HepG2 (cell line): ENCODE data around the gene CALML6. TPM values are rescaled to one million over a fixed set of nuclear protein-coding genes. Genes with fewer than 3 reads are reported as not detected.
A peak's percentile ranks its signal among the peaks of the same experiment; 100 is the strongest.

Experiments used
- CEBPB ChIP-seq: IDR thresholded peaks from 2 replicates; pipeline ENCODE4 v1.6.1; 2011; ENCODE audit warnings: low read depth, low read length, improper control_type of control experiment, borderline replicate concordance
- ELF1 ChIP-seq: sonication (generic); formaldehyde crosslinking; IDR thresholded peaks from 2 replicates; pipeline ENCODE4 v1.4.0; 2020; ENCODE audit warnings: missing genetic modification reagents
- ETV5 ChIP-seq: IDR thresholded peaks from 2 replicates; pipeline ENCODE4 v1.6.1; 2018; ENCODE audit warnings: missing biosample characterization, missing genetic modification reagents, inconsistent platforms, borderline replicate concordance
- HDAC2 ChIP-seq: sonication (generic); formaldehyde crosslinking; IDR thresholded peaks from 2 replicates; pipeline ENCODE4 v1.4.0; 2020; ENCODE audit warnings: missing genetic modification reagents
- HNRNPUL1 ChIP-seq: fragments of 200-400 bp; formaldehyde crosslinking; IDR thresholded peaks from 2 replicates; pipeline ENCODE4 v1.6.1; 2017; ENCODE audit warnings: low read depth, mild to moderate bottlenecking, low read length, moderate library complexity
- KLF12 ChIP-seq: sonication (generic); formaldehyde crosslinking; IDR thresholded peaks from 2 replicates; pipeline ENCODE4 v1.4.0; 2020; ENCODE audit warnings: missing genetic modification reagents, borderline replicate concordance
- KLF9 ChIP-seq: IDR thresholded peaks from 2 replicates; pipeline ENCODE4 v1.6.1; 2016; ENCODE audit warnings: low read depth
- PHF20 ChIP-seq: sonication (generic); formaldehyde crosslinking; IDR thresholded peaks from 2 replicates; pipeline ENCODE4 v1.5.0; 2020; ENCODE audit warnings: mild to moderate bottlenecking, missing genetic modification reagents
- RBFOX2 ChIP-seq: fragments of 200-400 bp; formaldehyde crosslinking; IDR thresholded peaks from 2 replicates; pipeline ENCODE4 v1.6.1; 2017; ENCODE audit warnings: low read depth, mild to moderate bottlenecking, low read length
- RFX5 ChIP-seq: IDR thresholded peaks from 2 replicates; pipeline ENCODE4 v1.6.1; 2011; ENCODE audit warnings: low read depth, low read length, improper control_type of control experiment
- ZFY ChIP-seq: sonication (generic); formaldehyde crosslinking; IDR thresholded peaks from 2 replicates; pipeline ENCODE4 v1.4.0; 2020; ENCODE audit warnings: missing genetic modification reagents
- ZNF207 ChIP-seq: fragments of 450-650 bp; IDR thresholded peaks from 2 replicates; pipeline ENCODE4 v1.6.1; 2016; ENCODE audit warnings: antibody characterized with exemption, borderline replicate concordance
- ZNF274 ChIP-seq: sonication (generic); formaldehyde crosslinking; IDR thresholded peaks from 2 replicates; pipeline ENCODE4 v1.5.1; 2020; ENCODE audit warnings: mild to moderate bottlenecking, missing genetic modification reagents
- ZNF749 ChIP-seq: sonication (generic); formaldehyde crosslinking; IDR thresholded peaks from 2 replicates; pipeline ENCODE4 v1.8.0; 2022; ENCODE audit warnings: mild to moderate bottlenecking, missing genetic modification reagents, moderate library complexity, borderline replicate concordance
- ZNF773 ChIP-seq: sonication (generic); formaldehyde crosslinking; IDR thresholded peaks from 2 replicates; pipeline ENCODE4 v1.4.0; 2020; ENCODE audit warnings: missing genetic modification reagents, borderline replicate concordance
- polyA plus RNA-seq, 8 experiments: library from polyadenylated mRNA; depleted of rRNA in 3 of 8; stranded (reverse) in 7 of 8; unstranded in 1 of 8; fragments of >200 nt; fragmentation: Illumina TruSeq in 4 of 8; extraction: Trizol in 4 of 8; gene quantifications; 2 replicates each; pipeline versions ENCODE4 v1.2.1 to v1.2.3, GENCODE V29; 2011 to 2016; ENCODE audit warnings: low read depth in 4 of 8, missing spikeins in 1 of 8, mixed read lengths in 1 of 8; ENCODE audit not compliant: insufficient read depth in 1 of 8
- total RNA-seq, 5 experiments: library from RNA; depleted of rRNA; stranded (reverse); fragments of >200 nt; fragmentation: Illumina TruSeq; extraction: Trizol; gene quantifications; 2 replicates each; pipeline ENCODE4 v1.2.3, GENCODE V29; 2016; ENCODE audit warnings: low read depth in 1 of 5
- TF ChIP-seq, protein P1 (sequence below): IDR thresholded peaks from 2 replicates; pipeline ENCODE4 v1.6.1; 2016; ENCODE audit warnings: low read depth, missing genetic modification reagents, missing compliant biosample characterization
- TF ChIP-seq, protein P2 (sequence below): sonication (generic); formaldehyde crosslinking; IDR thresholded peaks from 2 replicates; pipeline ENCODE4 v1.5.0; 2020; ENCODE audit warnings: mild to moderate bottlenecking, missing genetic modification reagents
- TF ChIP-seq, protein P3 (sequence below): sonication (generic); formaldehyde crosslinking; IDR thresholded peaks from 2 replicates; pipeline ENCODE4 v1.5.0; 2020; ENCODE audit warnings: missing genetic modification reagents

Gene CALML6
- total and polyA plus RNA-seq, 2 of the 13 experiments (the other 11 are each of a cell fraction or from before 2014, with no cell fraction given): 0.11 to 0.12 TPM

DNA sequence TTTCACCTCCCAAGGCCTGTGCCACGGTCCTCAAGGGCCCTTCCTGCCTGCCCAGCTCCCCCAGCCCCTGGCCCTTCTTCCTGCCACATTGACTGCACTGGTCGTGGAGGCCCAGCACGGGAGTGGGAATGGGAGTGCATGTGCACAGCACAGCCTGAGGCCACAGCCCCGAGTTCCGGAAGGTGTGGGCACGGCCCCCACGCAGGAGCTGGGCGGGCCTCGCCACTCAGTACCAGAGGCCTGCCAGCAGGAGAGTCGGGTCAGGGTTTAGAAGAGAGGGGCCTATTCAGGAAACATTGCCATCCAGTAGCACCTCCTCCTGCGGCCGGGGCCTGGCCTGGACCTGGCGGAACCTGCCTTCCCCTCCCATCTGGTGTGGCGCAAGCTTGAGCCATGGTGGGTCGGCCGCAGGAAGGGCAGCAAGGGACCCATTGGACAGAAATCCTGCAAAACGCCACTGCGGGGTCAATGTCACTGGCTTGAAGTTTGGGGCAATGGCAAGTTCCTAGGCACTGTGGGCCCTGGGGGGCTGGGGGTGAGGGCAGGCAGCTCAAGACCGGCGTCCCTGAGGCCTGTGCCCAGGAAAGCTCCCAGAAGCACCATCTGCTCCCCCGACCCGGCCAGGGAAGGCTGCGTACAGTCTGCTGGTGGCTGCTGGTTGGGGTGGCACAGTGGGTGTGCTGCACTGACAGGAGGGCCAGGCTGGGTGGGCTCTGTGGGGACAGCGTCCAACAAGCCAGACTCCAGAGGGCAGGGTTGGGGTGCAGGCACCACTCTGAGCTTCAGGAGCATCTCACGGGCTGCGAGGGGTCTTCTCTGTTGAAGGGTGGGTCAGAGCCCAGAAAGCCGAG lies 5.8 kb downstream of the CALML6 start (continued):
- TF ChIP-seq, protein P1, sequence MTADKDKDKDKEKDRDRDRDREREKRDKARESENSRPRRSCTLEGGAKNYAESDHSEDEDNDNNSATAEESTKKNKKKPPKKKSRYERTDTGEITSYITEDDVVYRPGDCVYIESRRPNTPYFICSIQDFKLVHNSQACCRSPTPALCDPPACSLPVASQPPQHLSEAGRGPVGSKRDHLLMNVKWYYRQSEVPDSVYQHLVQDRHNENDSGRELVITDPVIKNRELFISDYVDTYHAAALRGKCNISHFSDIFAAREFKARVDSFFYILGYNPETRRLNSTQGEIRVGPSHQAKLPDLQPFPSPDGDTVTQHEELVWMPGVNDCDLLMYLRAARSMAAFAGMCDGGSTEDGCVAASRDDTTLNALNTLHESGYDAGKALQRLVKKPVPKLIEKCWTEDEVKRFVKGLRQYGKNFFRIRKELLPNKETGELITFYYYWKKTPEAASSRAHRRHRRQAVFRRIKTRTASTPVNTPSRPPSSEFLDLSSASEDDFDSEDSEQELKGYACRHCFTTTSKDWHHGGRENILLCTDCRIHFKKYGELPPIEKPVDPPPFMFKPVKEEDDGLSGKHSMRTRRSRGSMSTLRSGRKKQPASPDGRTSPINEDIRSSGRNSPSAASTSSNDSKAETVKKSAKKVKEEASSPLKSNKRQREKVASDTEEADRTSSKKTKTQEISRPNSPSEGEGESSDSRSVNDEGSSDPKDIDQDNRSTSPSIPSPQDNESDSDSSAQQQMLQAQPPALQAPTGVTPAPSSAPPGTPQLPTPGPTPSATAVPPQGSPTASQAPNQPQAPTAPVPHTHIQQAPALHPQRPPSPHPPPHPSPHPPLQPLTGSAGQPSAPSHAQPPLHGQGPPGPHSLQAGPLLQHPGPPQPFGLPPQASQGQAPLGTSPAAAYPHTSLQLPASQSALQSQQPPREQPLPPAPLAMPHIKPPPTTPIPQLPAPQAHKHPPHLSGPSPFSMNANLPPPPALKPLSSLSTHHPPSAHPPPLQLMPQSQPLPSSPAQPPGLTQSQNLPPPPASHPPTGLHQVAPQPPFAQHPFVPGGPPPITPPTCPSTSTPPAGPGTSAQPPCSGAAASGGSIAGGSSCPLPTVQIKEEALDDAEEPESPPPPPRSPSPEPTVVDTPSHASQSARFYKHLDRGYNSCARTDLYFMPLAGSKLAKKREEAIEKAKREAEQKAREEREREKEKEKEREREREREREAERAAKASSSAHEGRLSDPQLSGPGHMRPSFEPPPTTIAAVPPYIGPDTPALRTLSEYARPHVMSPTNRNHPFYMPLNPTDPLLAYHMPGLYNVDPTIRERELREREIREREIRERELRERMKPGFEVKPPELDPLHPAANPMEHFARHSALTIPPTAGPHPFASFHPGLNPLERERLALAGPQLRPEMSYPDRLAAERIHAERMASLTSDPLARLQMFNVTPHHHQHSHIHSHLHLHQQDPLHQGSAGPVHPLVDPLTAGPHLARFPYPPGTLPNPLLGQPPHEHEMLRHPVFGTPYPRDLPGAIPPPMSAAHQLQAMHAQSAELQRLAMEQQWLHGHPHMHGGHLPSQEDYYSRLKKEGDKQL (CRISPR knock-in tag): 0 out of 2 replicates have a peak, but pooled peaks have one; percentile 34
- TF ChIP-seq ZNF274 (CRISPR knock-in tag) (0 out of 2 replicates have a peak, but pooled peaks have one; percentile 56), PHF20 (no peak), ETV5 (CRISPR knock-in tag) (peak; percentile 55; the same call in 1 of the 2 replicates), ZNF773 (CRISPR knock-in tag) (no peak), HDAC2 (CRISPR knock-in tag) (peak; percentile 52; the same call in 1 of the 2 replicates), KLF12 (CRISPR knock-in tag) (0 out of 2 replicates have a peak, but pooled peaks have one; percentile 43), ZNF749 (peak; percentile 48; the same call in 1 of the 2 replicates), HNRNPUL1 (no peak), RBFOX2 (0 out of 2 replicates have a peak, but pooled peaks have one; percentile 30), ZNF207 (no peak), ZFY (peak; percentile 94), RFX5 (no peak), ELF1 (CRISPR knock-in tag) (peak; percentile 47; the same call in 1 of the 2 replicates), CEBPB (peak; percentile 74; the same call in 1 of the 2 replicates), KLF9 (CRISPR knock-in tag) (0 out of 2 replicates have a peak, but pooled peaks have one; percentile 16)
- TF ChIP-seq, protein P2, sequence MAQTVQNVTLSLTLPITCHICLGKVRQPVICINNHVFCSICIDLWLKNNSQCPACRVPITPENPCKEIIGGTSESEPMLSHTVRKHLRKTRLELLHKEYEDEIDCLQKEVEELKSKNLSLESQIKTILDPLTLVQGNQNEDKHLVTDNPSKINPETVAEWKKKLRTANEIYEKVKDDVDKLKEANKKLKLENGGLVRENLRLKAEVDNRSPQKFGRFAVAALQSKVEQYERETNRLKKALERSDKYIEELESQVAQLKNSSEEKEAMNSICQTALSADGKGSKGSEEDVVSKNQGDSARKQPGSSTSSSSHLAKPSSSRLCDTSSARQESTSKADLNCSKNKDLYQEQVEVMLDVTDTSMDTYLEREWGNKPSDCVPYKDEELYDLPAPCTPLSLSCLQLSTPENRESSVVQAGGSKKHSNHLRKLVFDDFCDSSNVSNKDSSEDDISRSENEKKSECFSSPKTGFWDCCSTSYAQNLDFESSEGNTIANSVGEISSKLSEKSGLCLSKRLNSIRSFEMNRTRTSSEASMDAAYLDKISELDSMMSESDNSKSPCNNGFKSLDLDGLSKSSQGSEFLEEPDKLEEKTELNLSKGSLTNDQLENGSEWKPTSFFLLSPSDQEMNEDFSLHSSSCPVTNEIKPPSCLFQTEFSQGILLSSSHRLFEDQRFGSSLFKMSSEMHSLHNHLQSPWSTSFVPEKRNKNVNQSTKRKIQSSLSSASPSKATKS (CRISPR knock-in tag): no peak
- TF ChIP-seq, protein P3, sequence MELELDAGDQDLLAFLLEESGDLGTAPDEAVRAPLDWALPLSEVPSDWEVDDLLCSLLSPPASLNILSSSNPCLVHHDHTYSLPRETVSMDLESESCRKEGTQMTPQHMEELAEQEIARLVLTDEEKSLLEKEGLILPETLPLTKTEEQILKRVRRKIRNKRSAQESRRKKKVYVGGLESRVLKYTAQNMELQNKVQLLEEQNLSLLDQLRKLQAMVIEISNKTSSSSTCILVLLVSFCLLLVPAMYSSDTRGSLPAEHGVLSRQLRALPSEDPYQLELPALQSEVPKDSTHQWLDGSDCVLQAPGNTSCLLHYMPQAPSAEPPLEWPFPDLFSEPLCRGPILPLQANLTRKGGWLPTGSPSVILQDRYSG (CRISPR knock-in tag): no peak
